Kidney (tissue), 14 donors: ENCODE data around the gene NACAD. TPM values are rescaled to one million over a fixed set of nuclear protein-coding genes. Genes with fewer than 3 reads are reported as not detected.

ENCODE experiments used
- DNase-seq, 5 donors: peaks; one replicate each; pipeline ENCODE4 v3.0.0-alpha.2; 2013 to 2020
- FAIRE-seq: peaks from 2 replicates; lab custom pipeline; 2012; peaks lifted over from hg19 to GRCh38; lab: Jason Lieb, UNC
- H3K27ac ChIP-seq, 2 donors: one replicate each; pipeline ENCODE4 v1.7.0; 2013; ENCODE audit warnings: low read depth in 2 of 2, low read length in 2 of 2, inconsistent platforms in 1 of 2
- H3K27me3 ChIP-seq: one replicate; pipeline ENCODE4 v1.7.1; 2013; ENCODE audit warnings: low read length, inconsistent platforms; ENCODE audit not compliant: control insufficient read depth, insufficient read depth
- H3K36me3 ChIP-seq, 3 donors: one replicate each; pipeline versions ENCODE4 v1.7.0 to v1.7.1; 2013; ENCODE audit warnings: low read length in 3 of 3, control low read depth in 1 of 3, inconsistent platforms in 1 of 3; ENCODE audit not compliant: insufficient read depth in 3 of 3, control insufficient read depth in 2 of 3
- H3K4me1 ChIP-seq, 3 donors: one replicate each; pipeline versions ENCODE4 v1.7.0 to v1.7.1; 2013; ENCODE audit warnings: low read length in 3 of 3, inconsistent platforms in 1 of 3, low read depth in 1 of 3; ENCODE audit not compliant: control insufficient read depth in 2 of 3, insufficient read depth in 2 of 3
- H3K4me3 ChIP-seq, 3 donors: one replicate each; pipeline versions ENCODE4 v1.7.0 to v1.8.1; 2013; ENCODE audit warnings: low read length in 3 of 3, control low read depth in 1 of 3, inconsistent platforms in 1 of 3
- H3K9ac ChIP-seq, 3 donors: one replicate each; pipeline versions ENCODE4 v1.7.0 to v1.7.1; 2013; ENCODE audit warnings: low read length in 3 of 3, control low read depth in 1 of 3, inconsistent platforms in 1 of 3
- H3K9me3 ChIP-seq, 3 donors: one replicate each; pipeline versions ENCODE4 v1.7.0 to v1.7.1; 2013; ENCODE audit warnings: low read length in 3 of 3, control low read depth in 1 of 3, inconsistent platforms in 1 of 3; ENCODE audit not compliant: control insufficient read depth in 2 of 3, insufficient read depth in 1 of 3
- intact Hi-C: fragments of 100-400 bp; cut with DNase I; formaldehyde crosslinking; loops from one replicate; pipeline ENCODE4 v1.11.1; 2022
- polyA plus RNA-seq: library from polyadenylated mRNA; stranded (reverse); fragments of 350-450 nt; fragmentation: Illumina TruSeq; extraction: RNeasy Lipid Tissue Mini Kit (QIAGEN cat#74804); gene quantifications from one replicate; pipeline ENCODE4 v1.2.3, GENCODE V29; 2014; ENCODE audit warnings: low read depth, low replicate concordance; ENCODE audit not compliant: insufficient read depth
- total RNA-seq: library from RNA; stranded (reverse); fragmentation: NEBNext Ultra II Directional; extraction: Animal tissue kit (Norgen Biotek cat#: 25700); gene quantifications from one replicate; pipeline ENCODE4 v1.2.1, GENCODE V29; 2021
- TF ChIP-seq, protein P1 (sequence below): IDR thresholded peaks from 3 replicates; pipeline ENCODE4 v1.5.1; 2012; ENCODE audit warnings: mild to moderate bottlenecking, moderate library complexity, borderline replicate concordance; ENCODE audit not compliant: insufficient read depth; ENCODE audit errors: extremely low read depth
- donor health status: control.
- donor health status: control.
- donor health status: control.
- donor health status: control.
- donor health status: control.
- donor health status: DM: yes; HTN: yes; CAD: no.
- donor health status: Normal renal cell carcinoma (clear cell type).

Gene NACAD
- total and polyA plus RNA-seq, 2 donors from 2014 or later: 4.2 to 5.0 TPM

DNA sequence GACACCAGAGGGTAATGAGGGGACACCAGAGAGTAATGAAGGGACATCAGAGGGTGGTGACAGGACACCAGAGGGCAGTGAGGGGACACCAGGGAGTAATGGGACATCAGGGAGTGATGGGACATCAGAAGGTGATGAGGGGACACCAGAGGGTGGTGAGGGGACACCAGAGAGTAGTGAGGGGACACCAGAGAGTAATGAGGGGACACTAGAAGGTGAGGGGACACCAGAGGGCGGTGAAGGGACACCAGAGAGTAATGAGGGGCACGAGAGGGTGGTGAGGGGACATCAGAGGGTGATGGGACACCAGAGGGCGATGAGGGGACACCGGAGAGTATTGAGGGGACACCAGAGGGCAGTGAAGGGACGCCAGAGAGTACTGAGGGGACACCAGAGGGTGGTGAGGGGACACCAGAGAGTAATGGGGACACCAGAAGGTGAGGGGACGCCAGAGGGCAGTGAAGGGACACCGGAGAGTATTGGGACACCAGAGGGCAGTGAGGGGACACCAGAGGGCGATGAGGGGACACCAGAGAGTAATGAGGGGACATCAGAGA is 10.6 kb downstream of the NACAD start:
- FAIRE-seq (no peak), DNase-seq (peak in 2 of 5 donors; percentile 20 to 24)
- Histone ChIP-seq H3K27me3 (no peaks in the 10 kb centered on the region), H3K9ac (no peak overlapping the region), H3K9me3 (no peaks in the 10 kb centered on the region), H3K4me3 (no peak overlapping the region), H3K36me3 (peaks cover 0 to 20% (median 11%) of the 10 kb centered on the region in 3 donors), H3K4me1 (no peaks in the 10 kb centered on the region), H3K27ac (no peak overlapping the region)
- TF ChIP-seq, protein P1, sequence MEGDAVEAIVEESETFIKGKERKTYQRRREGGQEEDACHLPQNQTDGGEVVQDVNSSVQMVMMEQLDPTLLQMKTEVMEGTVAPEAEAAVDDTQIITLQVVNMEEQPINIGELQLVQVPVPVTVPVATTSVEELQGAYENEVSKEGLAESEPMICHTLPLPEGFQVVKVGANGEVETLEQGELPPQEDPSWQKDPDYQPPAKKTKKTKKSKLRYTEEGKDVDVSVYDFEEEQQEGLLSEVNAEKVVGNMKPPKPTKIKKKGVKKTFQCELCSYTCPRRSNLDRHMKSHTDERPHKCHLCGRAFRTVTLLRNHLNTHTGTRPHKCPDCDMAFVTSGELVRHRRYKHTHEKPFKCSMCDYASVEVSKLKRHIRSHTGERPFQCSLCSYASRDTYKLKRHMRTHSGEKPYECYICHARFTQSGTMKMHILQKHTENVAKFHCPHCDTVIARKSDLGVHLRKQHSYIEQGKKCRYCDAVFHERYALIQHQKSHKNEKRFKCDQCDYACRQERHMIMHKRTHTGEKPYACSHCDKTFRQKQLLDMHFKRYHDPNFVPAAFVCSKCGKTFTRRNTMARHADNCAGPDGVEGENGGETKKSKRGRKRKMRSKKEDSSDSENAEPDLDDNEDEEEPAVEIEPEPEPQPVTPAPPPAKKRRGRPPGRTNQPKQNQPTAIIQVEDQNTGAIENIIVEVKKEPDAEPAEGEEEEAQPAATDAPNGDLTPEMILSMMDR: no peak
- intact Hi-C loops: no loop called here

DNA sequence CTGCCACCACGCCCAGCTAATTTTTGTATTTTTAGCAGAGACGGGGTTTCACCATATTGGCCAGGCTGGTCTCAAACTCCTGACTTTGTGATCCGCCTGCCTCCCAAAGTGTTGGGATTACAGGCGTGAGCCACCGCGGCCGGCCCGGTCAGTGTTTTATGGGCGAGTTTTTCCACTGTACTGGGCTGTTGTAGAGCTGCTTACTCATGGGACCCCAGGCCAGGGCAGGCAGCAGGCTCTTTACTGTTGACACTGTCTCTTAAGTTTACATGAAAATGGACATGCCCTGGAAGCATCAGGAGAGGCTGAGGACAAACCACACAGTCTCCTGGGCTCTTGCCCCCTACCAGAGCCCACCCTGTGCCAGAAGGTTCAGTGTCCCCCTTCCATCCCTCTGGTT is 11.2 kb downstream of the NACAD start:
- Histone ChIP-seq H3K4me3 (no peak overlapping the region), H3K27ac (no peak overlapping the region), H3K27me3 (no peaks in the 10 kb centered on the region), H3K9me3 (no peaks in the 10 kb centered on the region), H3K4me1 (no peaks in the 10 kb centered on the region), H3K9ac (no peak overlapping the region), H3K36me3 (peaks cover 0 to 23% (median 13%) of the 10 kb centered on the region in 3 donors)
- no peak for FAIRE-seq
- intact Hi-C loops: no loop called here
- TF ChIP-seq, protein P1: no peak
- peak in 2 of 5 donors; percentile 22 to 45 for DNase-seq

DNA sequence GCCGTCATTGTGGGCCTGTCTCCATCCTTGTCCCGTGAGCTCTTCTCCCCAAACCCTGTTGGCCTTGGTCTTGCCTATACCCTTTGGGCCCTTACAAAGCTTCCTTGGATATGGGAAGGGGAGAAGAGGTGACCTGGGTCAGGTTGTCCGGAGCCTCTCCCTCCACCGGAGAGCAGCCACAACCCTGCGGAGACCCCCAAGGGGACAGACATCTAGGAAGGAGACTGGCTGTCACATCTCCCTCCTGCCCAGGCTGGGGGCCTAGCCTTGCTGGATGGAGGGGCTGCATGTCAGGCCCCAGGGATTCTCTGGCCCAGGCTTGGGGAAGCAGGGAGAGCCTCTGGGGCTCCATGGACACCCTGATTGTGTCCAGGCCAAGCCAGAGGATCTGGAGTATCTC is 11.8 kb downstream of the NACAD start:
- DNase-seq: peak in 2 of 5 donors; percentile 19 to 69
- H3K36me3 ChIP-seq: peaks cover 0 to 26% (median 13%) of the 10 kb centered on the region in 3 donors

More for the DNA sequence above, 11.8 kb downstream of the NACAD start:
- FAIRE-seq: no peak
- intact Hi-C loops: no loop called here
- H3K9ac ChIP-seq: no peak overlapping the region
- no peaks in the 10 kb centered on the region for H3K4me1 ChIP-seq
- TF ChIP-seq, protein P1: no peak
- no peak overlapping the region for H3K4me3 ChIP-seq
- H3K9me3 ChIP-seq: no peaks in the 10 kb centered on the region
- H3K27ac ChIP-seq: no peak overlapping the region
- H3K27me3 ChIP-seq: no peaks in the 10 kb centered on the region
